Right renal pelvis (tissue), 4 donors: ENCODE data around the gene RACGAP1. TPM values are rescaled to one million over a fixed set of nuclear protein-coding genes. Genes with fewer than 3 reads are reported as not detected.

ENCODE experiments used
- DNase-seq, 4 donors: peaks; one replicate each; pipeline ENCODE4 v3.0.0-alpha.2; 2013; ENCODE audit warnings: low read depth in 4 of 4, low spot score in 3 of 4, missing footprints in 1 of 4
- polyA plus RNA-seq, 4 donors: library from polyadenylated mRNA; unstranded; fragments of 120-200 nt; gene quantifications; one replicate each; pipeline ENCODE4 v1.2.1, GENCODE V29; 2013; ENCODE audit not compliant: insufficient read length in 4 of 4

Gene RACGAP1
- polyA plus RNA-seq, 4 donors: 42.4 to 54.4 (median 49.8) TPM

GRCh38 chr12:49946086-49946485 lies 79.2 kb downstream of the RACGAP1 start:
- DNase-seq: no peak

- peak in 2 of 4 donors; percentile 55 to 73 for DNase-seq
Observed at GRCh38 chr12:49945394-49946080, 79.8 kb downstream of the RACGAP1 start.

- no peak for DNase-seq
Observed at GRCh38 chr12:49944718-49945117, 80.6 kb downstream of the RACGAP1 start.

- no peak for DNase-seq
Observed at GRCh38 chr12:49944046-49944445, 81.2 kb downstream of the RACGAP1 start.

- DNase-seq: no peak
Observed at GRCh38 chr12:49943625-49943960, 81.7 kb downstream of the RACGAP1 start.

- DNase-seq: no peak
Observed at GRCh38 chr12:49942921-49943624, 82.2 kb downstream of the RACGAP1 start.

- DNase-seq: no peak
Observed at GRCh38 chr12:49942512-49942893, 82.8 kb downstream of the RACGAP1 start.

- DNase-seq: no peak
Observed at GRCh38 chr12:49941556-49942511, 83.5 kb downstream of the RACGAP1 start.

GRCh38 chr12:49939707-49940106 lies 85.6 kb downstream of the RACGAP1 start:
- no peak for DNase-seq

GRCh38 chr12:49939307-49939706 lies 86.0 kb downstream of the RACGAP1 start:
- DNase-seq: no peak

Other genes starting within 250 kb of the RACGAP1 start
- gene NCKAP5L, start 197.1 kb downstream of the RACGAP1 start, polyA plus RNA-seq: 10 to 100 TPM; 17.0 to 21.8 (median 17.4) TPM
- 1 to 10 TPM; 7.9 to 8.5 (median 8.3) TPM for gene BCDIN3D, start 182.4 kb downstream of the RACGAP1 start, polyA plus RNA-seq
- 1 to 10 TPM; 1.3 to 6.1 (median 4.6) TPM for gene FAIM2, start 121.6 kb downstream of the RACGAP1 start, polyA plus RNA-seq
- 100 to 1,000 TPM in 2 of 4 donors, 10 to 100 TPM in 2; 93.0 to 265 (median 104) TPM for gene AQP2, start 74.8 kb downstream of the RACGAP1 start, polyA plus RNA-seq
- 1 to 10 TPM; 1.7 to 4.0 (median 2.0) TPM for gene AQP5, start 63.6 kb downstream of the RACGAP1 start, polyA plus RNA-seq
- gene AQP6, start 52.5 kb downstream of the RACGAP1 start, polyA plus RNA-seq: 10 to 100 TPM; 16.0 to 22.1 (median 19.6) TPM
- gene ASIC1, start 32.1 kb upstream of the RACGAP1 start, polyA plus RNA-seq: 1 to 10 TPM; 3.4 to 4.8 (median 4.6) TPM
- gene SMARCD1, start 59.8 kb upstream of the RACGAP1 start, polyA plus RNA-seq: 100 to 1,000 TPM; 165 to 182 (median 176) TPM
- 10 to 100 TPM; 52.2 to 82.4 (median 64.7) TPM for gene GPD1, start 78.5 kb upstream of the RACGAP1 start, polyA plus RNA-seq
- 10 to 100 TPM; 50.6 to 62.1 (median 52.5) TPM for gene COX14, start 86.7 kb upstream of the RACGAP1 start, polyA plus RNA-seq
- gene CERS5, start 141.9 kb upstream of the RACGAP1 start, polyA plus RNA-seq: 10 to 100 TPM; 72.5 to 82.9 (median 75.4) TPM